ENCODE data around the gene FKRP. TPM values are rescaled to one million over a fixed set of nuclear protein-coding genes. Genes with fewer than 3 reads are reported as not detected.

FKRP gene
- total RNA-seq, 1 donor from 2014 or later, result 20.6 TPM

DNA sequence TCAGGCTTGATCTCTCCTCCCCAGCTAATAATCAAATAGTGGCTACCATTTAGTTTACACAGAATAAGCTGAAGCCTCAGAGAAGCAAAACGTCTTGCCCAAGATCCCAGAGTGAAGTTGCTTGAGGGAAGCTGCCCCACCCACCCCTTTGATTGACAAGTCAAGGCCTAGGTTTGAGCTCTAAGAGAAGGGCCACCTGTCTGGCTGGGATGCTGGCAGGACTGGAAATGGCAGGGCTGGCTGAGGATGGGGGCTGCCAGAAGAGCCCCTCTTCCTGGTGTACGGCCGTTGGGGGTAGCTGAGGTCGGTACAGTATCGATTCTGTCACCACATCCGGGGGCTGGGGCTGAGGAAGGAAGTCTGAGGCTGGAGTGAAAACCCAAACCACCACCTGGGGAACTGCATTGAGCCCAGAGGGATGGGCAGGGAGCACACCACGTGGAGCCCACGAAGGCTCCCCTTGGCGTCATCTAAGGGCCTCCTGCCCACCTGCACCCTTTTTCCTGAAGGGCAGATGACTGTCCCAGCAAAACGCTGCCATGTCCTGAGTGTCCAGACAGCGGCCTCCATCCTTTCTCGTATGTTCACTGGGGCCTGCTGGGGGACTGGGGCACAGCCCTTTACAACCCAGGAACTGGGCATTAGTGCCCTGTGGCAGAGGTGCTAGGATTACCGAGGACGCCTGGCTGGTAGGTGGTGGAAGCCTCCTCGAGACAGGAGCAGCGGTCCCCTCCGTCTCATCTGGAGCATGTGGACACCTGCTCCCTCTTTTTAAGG lies 27.5 kb upstream of the FKRP start:
- intact Hi-C loops (cut with micrococcal nuclease), result loop anchor here (5.0 kb wide), 1 partner anchor 106 kb away; no protein-coding TSS in a partner anchor

DNA sequence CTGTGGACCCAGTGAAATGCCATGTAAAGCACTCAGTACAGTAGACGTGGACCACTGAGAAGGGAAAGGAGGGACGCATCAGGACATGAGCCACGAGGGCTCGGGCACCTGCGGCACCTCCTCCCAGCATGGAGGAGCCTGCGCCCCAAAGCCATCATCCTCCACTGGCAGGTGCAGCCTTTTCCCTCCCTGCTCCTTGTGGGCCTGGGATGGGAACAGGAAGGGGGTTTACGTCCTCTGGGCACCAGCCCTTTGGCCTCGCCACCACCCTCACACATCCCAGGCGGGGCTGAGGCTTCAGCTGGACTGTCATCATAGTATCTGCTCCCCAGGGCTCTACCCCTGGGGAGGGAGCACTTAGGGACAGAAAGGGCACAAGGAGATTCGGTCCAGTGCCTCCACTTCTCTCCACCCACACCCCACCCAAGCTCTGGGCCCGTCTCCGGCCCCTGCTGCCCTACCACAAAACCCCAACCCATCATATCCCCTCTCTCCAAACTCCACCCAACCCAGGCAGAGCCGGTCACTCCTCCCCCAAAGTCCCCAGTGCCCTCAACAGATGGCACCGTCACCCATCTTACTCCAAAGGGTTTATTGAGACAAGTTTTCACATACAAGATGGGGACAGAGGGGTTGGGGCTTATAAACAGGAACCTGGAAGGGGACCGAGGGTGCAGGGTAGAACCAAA lies 26.8 kb upstream of the FKRP start:
- intact Hi-C loops (cut with micrococcal nuclease), result loop anchor here (5.0 kb wide), 1 partner anchor 107 kb away; no protein-coding TSS in a partner anchor

DNA sequence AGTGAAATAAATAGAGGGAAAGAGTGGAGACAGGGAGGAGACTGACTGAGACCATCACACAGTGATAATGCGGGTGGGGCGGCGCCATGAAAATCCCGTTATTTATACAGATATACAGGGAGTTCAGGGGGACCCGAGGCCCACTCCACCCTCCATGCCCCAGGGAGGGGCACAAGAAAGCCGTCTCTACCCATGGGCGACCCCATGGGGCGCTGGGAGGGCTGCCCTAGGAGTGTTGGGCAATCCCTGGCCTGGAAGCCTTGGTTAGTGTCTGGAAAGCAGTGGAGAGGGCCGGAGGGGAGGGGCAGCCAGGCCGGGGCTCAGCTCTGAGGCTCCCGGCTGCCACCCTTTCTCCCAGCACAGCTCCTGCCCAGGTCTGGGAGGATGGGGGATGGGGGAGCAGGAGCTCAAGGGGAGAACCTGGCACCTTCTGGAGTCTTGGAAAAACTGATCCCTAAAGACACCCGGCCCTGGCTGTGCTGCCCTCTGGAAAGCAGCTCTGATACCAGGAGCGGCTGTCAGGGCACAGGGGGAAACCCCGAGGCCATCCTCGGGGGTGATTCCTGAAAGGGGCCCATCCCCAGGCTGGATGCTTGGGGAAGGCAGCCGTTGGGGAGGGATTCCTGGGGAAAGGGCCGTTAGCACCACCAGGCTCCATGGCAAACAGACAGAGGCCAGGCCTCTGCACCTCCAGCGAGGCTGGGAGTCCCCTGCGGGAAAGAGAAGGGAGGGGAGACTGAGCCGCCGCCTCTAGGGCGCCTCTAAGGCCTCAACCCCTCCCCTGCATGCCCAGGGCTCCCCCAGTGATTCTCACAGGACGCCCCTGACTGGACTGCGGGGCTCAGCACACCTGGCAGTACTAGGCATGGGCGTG lies 26.0 kb upstream of the FKRP start:
- intact Hi-C loops (cut with micrococcal nuclease), result loop anchor here (5.0 kb wide), 1 partner anchor 108 kb away; no protein-coding TSS in a partner anchor

DNA sequence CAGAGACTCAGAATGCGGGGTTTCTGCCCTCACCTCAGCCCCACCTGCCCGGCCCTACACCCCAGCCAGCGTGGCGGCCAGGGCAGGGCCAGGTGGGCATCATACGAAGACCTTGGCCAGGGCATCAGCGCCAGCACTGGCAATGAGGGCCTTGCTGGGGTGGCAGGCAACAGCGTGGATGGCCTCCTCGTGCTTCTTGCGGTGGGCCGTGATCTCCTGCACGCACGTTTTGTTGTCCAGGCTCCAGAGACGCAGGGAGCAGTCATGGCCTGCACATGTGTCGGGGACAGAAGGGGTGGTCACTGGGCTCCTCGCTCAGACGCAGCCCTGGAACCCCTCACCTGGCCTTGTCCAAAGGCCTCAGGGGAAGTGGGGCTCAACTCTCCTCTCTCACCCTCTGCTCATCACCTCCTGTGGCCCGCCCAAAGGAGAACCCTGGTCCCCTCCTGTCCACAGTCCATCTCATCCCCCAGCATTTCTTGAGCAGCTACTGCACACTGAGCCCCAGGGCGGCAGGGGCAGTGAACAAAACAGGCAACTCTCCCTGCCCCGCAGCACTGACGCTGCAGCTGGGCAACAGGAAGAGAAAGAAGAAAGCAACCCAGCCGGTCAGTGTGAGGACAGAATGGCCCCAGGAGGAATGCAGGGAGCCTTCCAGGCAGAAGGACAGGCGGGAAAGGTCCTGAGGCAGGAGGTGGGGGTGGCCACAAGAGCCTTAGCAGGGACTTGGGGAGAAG lies 25.2 kb upstream of the FKRP start:
- intact Hi-C loops (cut with micrococcal nuclease), result no loop called here

DNA sequence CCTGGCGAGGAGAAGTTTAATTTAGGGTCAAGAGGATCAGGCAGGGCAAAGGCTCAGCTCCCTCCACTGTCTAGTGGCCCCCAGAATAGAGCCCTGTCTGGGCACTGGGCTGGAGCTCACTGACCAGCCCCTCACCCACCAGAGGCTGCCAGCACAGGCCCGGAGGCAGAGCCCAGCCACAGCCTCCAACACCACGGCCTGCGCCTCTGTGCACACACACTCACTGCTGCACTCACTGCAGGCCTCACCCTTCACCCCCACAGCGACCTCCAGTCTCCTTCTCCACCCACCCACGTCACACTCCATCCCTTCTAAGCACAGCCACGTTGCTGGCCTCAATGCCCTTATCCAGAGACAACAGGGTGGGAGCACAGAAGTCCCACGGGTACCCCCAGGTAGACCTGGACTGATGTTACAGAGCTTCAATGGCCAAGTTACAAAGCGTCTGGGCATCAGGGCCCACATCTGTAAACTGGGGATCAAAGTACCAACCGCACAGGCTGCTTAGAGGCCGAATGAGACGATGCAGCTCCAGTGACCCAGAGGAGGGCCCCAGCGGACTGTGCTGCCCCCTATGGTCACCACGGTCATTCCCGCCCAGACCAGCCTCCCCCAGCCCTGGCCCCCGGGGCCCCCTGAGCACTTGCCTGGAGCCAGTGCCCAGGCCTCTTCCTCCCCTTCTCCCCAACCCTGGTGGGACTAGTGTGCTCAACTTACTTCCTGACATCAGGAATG lies 24.4 kb upstream of the FKRP start:
- intact Hi-C loops (cut with micrococcal nuclease), result no loop called here

DNA sequence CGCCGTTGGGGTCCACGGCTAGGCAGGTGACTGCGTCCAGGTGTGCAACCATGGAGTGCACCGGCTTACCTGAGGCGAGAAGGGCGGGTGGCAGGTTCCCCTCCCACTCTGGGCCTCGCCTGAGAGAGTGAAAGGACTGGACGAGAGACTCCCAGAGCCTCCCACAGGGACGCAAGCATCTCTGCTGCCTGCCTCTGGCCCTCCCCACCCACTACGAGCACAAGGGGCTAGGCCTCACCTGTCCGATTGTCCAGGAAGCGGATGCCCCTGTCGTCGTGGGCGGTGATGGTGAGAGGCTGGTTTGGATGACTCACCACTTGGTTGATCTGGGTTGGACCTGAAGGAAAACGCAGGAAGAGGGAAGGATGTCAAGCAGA lies 23.9 kb upstream of the FKRP start:
- intact Hi-C loops (cut with micrococcal nuclease), result no loop called here

DNA sequence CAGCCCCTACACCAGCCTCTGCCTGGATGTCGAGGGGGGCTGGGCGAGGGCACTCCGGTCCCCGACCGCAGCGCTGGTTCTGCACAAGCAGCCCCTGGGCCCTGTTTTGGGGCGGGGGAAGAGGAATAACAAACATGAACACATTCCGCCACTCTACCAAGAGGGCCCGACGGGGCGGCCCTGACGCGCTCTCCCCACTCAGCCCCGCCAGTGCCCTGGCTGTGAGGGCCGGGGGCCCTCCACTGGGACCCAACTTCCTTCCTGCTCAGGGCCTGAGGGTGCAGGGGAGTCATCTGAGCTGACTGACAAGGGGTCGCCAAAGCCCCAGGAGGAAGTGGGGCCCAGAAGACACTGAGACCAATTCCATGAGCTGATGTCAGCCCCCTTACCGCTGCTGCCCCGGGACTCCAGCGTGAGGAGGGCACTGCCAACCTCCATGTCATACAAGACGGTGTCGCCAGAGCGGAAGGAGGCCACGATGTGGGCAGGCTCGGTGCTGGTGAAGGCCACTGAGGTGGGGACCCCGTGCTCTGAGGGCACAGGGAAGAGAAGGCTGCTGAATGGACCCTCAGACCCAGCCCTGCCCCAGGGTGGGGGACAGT lies 23.3 kb upstream of the FKRP start:
- intact Hi-C loops (cut with micrococcal nuclease), result no loop called here

- intact Hi-C loops (cut with micrococcal nuclease), result no loop called here
Measured at GRCh38 chr19:46723023-46723461, 22.8 kb upstream of the FKRP start.

DNA sequence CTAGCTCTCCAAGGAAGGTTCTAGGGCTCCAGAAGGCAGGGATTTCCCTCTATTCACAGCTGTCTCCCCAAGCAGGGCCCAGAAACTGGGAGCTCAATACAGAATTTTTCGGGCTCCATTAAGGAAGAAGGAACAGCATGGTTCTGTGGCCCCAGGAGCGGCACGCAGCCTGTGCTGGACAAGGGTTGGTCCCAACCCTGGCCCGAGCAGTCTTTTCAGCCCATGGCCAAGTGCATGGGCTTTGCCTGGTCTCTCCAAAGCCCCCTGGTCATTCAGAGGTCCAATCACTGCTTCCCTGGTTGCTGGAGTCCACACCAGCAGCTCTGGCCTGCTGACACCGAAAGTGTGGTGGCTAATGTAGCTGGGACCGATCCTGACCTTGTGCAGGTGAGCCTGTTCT lies 22.4 kb upstream of the FKRP start:
- intact Hi-C loops (cut with micrococcal nuclease), result no loop called here

DNA sequence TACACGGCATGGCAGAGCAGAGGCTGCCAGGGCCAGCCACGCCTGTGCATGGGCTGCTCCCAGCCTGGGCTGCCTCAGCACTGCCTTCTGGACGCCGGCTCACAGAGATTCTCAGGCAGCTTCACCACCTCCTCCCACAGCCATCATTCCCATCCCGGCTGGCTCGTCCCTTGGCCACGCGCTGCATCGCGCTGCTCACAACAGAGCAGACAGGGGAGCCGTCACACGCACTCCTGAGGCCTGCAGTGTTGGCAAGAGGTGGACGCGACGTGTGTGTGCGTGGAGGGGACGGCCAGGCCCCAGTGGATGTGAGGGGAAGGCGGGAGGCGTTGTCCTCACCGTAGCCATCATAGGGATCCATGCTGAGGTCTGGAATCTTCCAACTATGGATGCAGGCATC lies 21.4 kb upstream of the FKRP start:
- intact Hi-C loops (cut with micrococcal nuclease), result no loop called here

DNA sequence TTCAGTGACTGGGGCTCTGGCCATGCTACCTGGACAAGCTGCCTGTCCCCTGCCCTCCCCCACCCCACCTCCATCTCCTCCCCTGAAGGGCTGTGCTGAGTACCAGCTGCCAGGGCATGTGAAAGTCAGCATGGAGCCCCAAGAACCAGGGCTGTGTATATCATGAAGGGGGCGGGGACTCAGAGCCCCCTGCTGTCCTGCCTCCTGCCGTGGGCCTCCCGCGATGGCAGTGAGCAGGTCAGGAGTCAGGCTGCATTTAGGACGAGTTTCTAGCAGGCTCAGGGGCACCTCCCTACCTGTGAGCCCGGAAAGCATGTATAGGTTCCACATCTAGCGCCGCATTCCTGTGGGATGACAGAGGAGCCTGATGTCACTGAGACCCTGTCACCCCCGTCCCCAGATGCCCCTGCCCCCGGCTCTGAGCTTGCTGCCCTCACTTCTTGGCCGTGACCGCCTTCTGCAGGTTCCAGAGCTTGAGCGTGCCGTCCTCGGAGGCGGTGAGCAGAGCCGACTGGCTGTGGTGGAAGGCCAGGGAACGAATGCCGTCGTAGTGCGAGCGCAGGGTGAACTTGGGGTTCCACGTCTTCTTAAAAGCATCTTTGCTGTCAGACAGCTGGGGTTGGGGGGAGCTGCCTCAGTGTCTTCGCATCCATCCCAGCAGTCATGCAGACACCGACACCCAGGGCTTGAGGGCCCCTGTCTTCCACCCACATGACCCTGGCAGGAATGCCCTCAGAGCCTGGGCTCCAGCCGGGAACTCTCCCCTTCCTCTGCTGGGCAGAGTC lies 20.6 kb upstream of the FKRP start:
- intact Hi-C loops (cut with micrococcal nuclease), result no loop called here

- intact Hi-C loops (cut with micrococcal nuclease), result no loop called here
Measured at GRCh38 chr19:46725859-46726393, 19.9 kb upstream of the FKRP start.

DNA sequence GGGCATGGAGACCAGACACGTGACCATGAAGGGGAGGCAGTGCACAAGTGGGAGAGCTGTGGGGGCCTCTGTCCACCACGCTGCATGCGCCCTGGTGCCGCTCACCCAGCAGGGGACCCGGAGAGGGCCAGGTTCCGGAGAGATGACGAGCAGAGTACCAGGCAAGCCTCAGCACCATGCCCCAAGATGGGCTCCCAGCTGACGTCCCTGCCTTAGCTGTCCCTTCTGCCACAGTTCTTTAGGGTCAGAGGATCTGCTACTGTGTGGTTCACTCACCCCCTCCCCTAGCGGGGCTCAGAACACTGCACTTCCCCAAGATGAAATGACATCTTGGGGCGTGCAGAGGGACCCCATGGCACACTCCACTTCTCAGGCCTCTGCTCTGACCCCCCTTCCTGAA lies 19.3 kb upstream of the FKRP start:
- intact Hi-C loops (cut with micrococcal nuclease), result no loop called here

- intact Hi-C loops (cut with micrococcal nuclease), result no loop called here
Measured at GRCh38 chr19:46726971-46727501, 18.8 kb upstream of the FKRP start.

- intact Hi-C loops (cut with micrococcal nuclease), result loop anchor here (1.0 kb wide), 2 partner anchors 10 to 23 kb away; partner anchors contain the start of gene PRKD2
Measured at GRCh38 chr19:46727757-46728156, 18.1 kb upstream of the FKRP start.

- intact Hi-C loops (cut with micrococcal nuclease), result loop anchor here (1.0 kb wide), 2 partner anchors 11 to 24 kb away; partner anchors contain the start of gene PRKD2
Measured at GRCh38 chr19:46728208-46728607, 17.6 kb upstream of the FKRP start.

GRCh38 chr19:46728693-46729339 lies 17.0 kb upstream of the FKRP start:
- intact Hi-C loops (cut with micrococcal nuclease), result loop anchor here (1.0 kb wide), 2 partner anchors 12 to 25 kb away; partner anchors contain the start of gene PRKD2

GRCh38 chr19:46729696-46730095 lies 16.2 kb upstream of the FKRP start:
- intact Hi-C loops (cut with micrococcal nuclease), result no loop called here

All from T-helper 2 cell treated with Interferon-gamma antibody and Interleukin-4, amounts not matched to agents 100 ng/mL and 5 ng/mL, for 36 hours (primary cell).